Naive thymus-derived CD8-positive, alpha-beta T cell (primary cell): Measurements from ENCODE around the gene AMBRA1. TPM values are rescaled to one million over a fixed set of nuclear protein-coding genes. Genes with fewer than 3 reads are reported as not detected.

Source experiments
- ATAC-seq, 2 donors: fragments of 150-1000 bp; cut with Tn5 transposase in 1 of 2; sonication (Bioruptor Pico), chemical (Tn5 transposase) in 1 of 2; 1 replicate in 1 of 2; 2 replicates in 1 of 2; pipeline ENCODE4 v1.10.0; 2021; ENCODE audit warnings: mild to moderate bottlenecking in 2 of 2, moderate library complexity in 2 of 2
- POLR2A ChIA-PET: fragments of 350-600 bp; sonication (Branson Sonifier 250); formaldehyde crosslinking; loops from one replicate; lab custom pipeline; 2021; ENCODE audit warnings: antibody characterized with exemption; lab: Charles Lee
- DNase-seq, 10 donors: peaks; one replicate each; pipeline versions ENCODE4 v3.0.0 to v3.0.0-alpha.2; 2020 to 2022
- H3K27ac Mint-ChIP-seq, 10 donors: one replicate each; pipeline ENCODE4 v1.8.0; 2020 to 2022; ENCODE audit warnings: mild to moderate bottlenecking in 10 of 10, mixed read lengths in 10 of 10, moderate library complexity in 4 of 10, inconsistent platforms in 1 of 10
- H3K27me3 Mint-ChIP-seq, 5 donors: one replicate each; pipeline ENCODE4 v1.8.0; 2021 to 2022; ENCODE audit warnings: mixed read lengths in 5 of 5
- H3K36me3 Mint-ChIP-seq, 3 donors: one replicate each; pipeline ENCODE4 v1.8.0; 2020 to 2022; ENCODE audit warnings: mixed read lengths in 3 of 3, mild to moderate bottlenecking in 2 of 3, inconsistent platforms in 1 of 3
- H3K4me1 Mint-ChIP-seq, 4 donors: one replicate each; pipeline ENCODE4 v1.8.0; 2021 to 2022; ENCODE audit warnings: mixed read lengths in 4 of 4
- H3K4me3 Mint-ChIP-seq, 10 donors: one replicate each; pipeline ENCODE4 v1.8.0; 2020 to 2022; ENCODE audit warnings: mild to moderate bottlenecking in 10 of 10, mixed read lengths in 10 of 10, moderate library complexity in 6 of 10, inconsistent platforms in 1 of 10
- H3K9me3 Mint-ChIP-seq, 9 donors: one replicate each; pipeline ENCODE4 v1.8.0; 2020 to 2022; ENCODE audit warnings: mixed read lengths in 9 of 9, mild to moderate bottlenecking in 3 of 9, inconsistent platforms in 1 of 9, moderate library complexity in 1 of 9
- polyA plus RNA-seq, 3 donors: library from polyadenylated mRNA; unstranded; fragments of 300-500 nt; fragmentation: Illumina TruSeq; gene quantifications; one replicate each; pipeline ENCODE4 v1.2.3, GENCODE V29; 2021
- total RNA-seq, 8 experiments: library from RNA in 2 of 8; stranded (reverse) in 2 of 8; gene quantifications; one replicate each; pipeline ENCODE4 v1.2.3 and lab custom pipeline; 2021 to 2026

Gene AMBRA1
- total and polyA plus RNA-seq, 5 experiments from 2014 or later = 6.1 to 38.8 (median 16.3) TPM

- no peak for ATAC-seq
- no peak overlapping the region for H3K4me3 Mint-ChIP-seq
- no peaks in the 10 kb centered on the region for H3K9me3 Mint-ChIP-seq
- H3K4me1 Mint-ChIP-seq = peaks cover 0 to 10% (median 2%) of the 10 kb centered on the region in 4 donors
- H3K27me3 Mint-ChIP-seq = no peaks in the 10 kb centered on the region
- peak overlapping the region in 1 of 10 donors; percentile 33 for H3K27ac Mint-ChIP-seq
- DNase-seq = no peak
- POLR2A ChIA-PET = interaction anchor here (0.7 kb wide), 1 partner anchor 667 kb away, joined by 3 read pairs; no protein-coding TSS in a partner anchor
- peaks cover 0 to 60% (median 25%) of the 10 kb centered on the region in 3 donors for H3K36me3 Mint-ChIP-seq
Measured at GRCh38 chr11:46408407-46408986, 185.3 kb downstream of the AMBRA1 start.

GRCh38 chr11:46407635-46408034 is 186.2 kb downstream of the AMBRA1 start:
- no peak for ATAC-seq
- H3K4me3 Mint-ChIP-seq = peak overlapping the region in 1 of 10 donors; percentile 41
- H3K4me1 Mint-ChIP-seq = peaks cover 0 to 2% (median 0%) of the 10 kb centered on the region in 4 donors
- peaks cover 0 to 68% (median 29%) of the 10 kb centered on the region in 3 donors for H3K36me3 Mint-ChIP-seq
- POLR2A ChIA-PET = no interaction called here
- peak overlapping the region in 2 of 10 donors; percentile 49 to 51 for H3K27ac Mint-ChIP-seq
- no peaks in the 10 kb centered on the region for H3K27me3 Mint-ChIP-seq
- no peak for DNase-seq
- H3K9me3 Mint-ChIP-seq = no peaks in the 10 kb centered on the region

- Mint-ChIP-seq H3K27me3 (no peaks in the 10 kb centered on the region), H3K4me1 (no peaks in the 10 kb centered on the region), H3K27ac (peak overlapping the region in 2 of 10 donors; percentile 19 to 73), H3K36me3 (peaks cover 0 to 74% (median 26%) of the 10 kb centered on the region in 3 donors), H3K4me3 (peak overlapping the region in 1 of 10 donors; percentile 4), H3K9me3 (no peaks in the 10 kb centered on the region)
- DNase-seq = no peak
- POLR2A ChIA-PET = no interaction called here
- no peak for ATAC-seq
Measured at GRCh38 chr11:46404476-46405017, 189.3 kb downstream of the AMBRA1 start.

- H3K27ac Mint-ChIP-seq = peak overlapping the region in 1 of 10 donors; percentile 52
- POLR2A ChIA-PET = no interaction called here
- no peaks in the 10 kb centered on the region for H3K4me1 Mint-ChIP-seq
- H3K4me3 Mint-ChIP-seq = no peak overlapping the region
- H3K9me3 Mint-ChIP-seq = no peaks in the 10 kb centered on the region
- H3K27me3 Mint-ChIP-seq = no peaks in the 10 kb centered on the region
- peaks cover 0 to 70% (median 27%) of the 10 kb centered on the region in 3 donors for H3K36me3 Mint-ChIP-seq
- no peak for ATAC-seq
- DNase-seq = no peak
Measured at GRCh38 chr11:46402957-46403902, 190.6 kb downstream of the AMBRA1 start.

DNA sequence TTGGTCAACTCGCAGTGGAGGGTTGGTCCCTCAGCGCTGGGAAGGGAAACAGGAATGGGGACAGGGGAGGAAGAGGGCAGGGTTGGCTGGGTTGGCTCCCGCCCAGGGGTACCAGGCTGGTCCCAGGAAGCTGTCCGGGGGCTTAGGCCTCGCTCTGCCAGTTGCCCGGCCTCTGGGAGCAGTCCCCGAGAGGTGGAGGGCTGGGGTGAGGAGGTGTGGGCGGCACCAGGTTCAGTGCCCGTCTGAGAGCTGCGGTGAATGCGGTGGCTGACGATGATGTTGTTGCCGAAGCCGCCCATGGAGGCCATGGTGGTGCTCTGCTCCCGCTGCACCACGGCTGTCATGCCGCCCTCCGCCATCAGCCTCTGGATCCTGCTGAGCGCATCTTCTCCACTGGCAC is 196.3 kb downstream of the AMBRA1 start:
- Mint-ChIP-seq H3K27ac (no peak overlapping the region), H3K36me3 (peaks cover 0 to 46% (median 21%) of the 10 kb centered on the region in 3 donors), H3K4me1 (peaks cover 5 to 8% (median 7%) of the 10 kb centered on the region in 4 donors), H3K27me3 (peaks cover 5 to 9% (median 7%) of the 10 kb centered on the region in 5 donors), H3K9me3 (peaks cover 0 to 2% (median 0%) of the 10 kb centered on the region in 9 donors), H3K4me3 (no peak overlapping the region)
- ATAC-seq (no peak), DNase-seq (no peak)
- POLR2A ChIA-PET = no interaction called here

DNA sequence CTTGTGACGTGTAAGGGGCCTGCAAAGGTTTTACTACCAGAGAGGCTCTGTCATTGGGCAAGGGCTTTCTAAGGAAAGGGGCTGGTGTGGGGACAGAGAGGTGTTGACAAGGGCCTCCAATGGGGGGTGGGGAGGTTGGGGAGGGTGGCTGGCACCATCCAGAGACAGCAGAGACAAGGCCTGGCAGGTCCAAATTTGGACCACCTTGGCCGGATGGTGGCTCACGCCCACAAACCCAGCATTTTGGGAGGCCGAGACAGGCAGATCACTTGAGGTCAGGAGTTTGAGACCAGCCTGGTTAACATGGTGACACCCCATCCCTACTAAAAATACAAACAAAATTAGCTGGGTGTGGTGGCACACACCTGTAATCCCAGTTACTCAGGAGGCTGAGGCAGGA is 200.1 kb downstream of the AMBRA1 start:
- Mint-ChIP-seq H3K27me3 (peaks cover 8 to 28% (median 15%) of the 10 kb centered on the region in 5 donors), H3K9me3 (peaks cover 0 to 2% (median 0%) of the 10 kb centered on the region in 9 donors), H3K4me1 (peaks cover 7 to 22% (median 20%) of the 10 kb centered on the region in 4 donors), H3K27ac (no peak overlapping the region), H3K36me3 (peaks cover 0 to 26% (median 15%) of the 10 kb centered on the region in 3 donors), H3K4me3 (peak overlapping the region in 2 of 10 donors; percentile 64 to 76)
- POLR2A ChIA-PET = no interaction called here
- ATAC-seq = no peak
- DNase-seq = no peak

- DNase-seq (no peak), ATAC-seq (no peak)
- H3K27ac Mint-ChIP-seq = peak overlapping the region in 1 of 10 donors; percentile 92
- H3K4me1 Mint-ChIP-seq = peaks cover 7 to 24% (median 22%) of the 10 kb centered on the region in 4 donors
- H3K9me3 Mint-ChIP-seq = peaks cover 0 to 2% (median 0%) of the 10 kb centered on the region in 9 donors
- peak overlapping the region; percentile 63 to 87 (median 74) for H3K4me3 Mint-ChIP-seq
- peaks cover 0 to 21% (median 12%) of the 10 kb centered on the region in 3 donors for H3K36me3 Mint-ChIP-seq
- POLR2A ChIA-PET = interaction anchor here (0.8 to 1.4 kb wide), 2 partner anchors 20 to 60 kb away, joined by 4 read pairs; no protein-coding TSS in a partner anchor
- peaks cover 12 to 33% (median 20%) of the 10 kb centered on the region in 5 donors for H3K27me3 Mint-ChIP-seq
Measured at GRCh38 chr11:46393231-46393616, 200.6 kb downstream of the AMBRA1 start.

- Mint-ChIP-seq H3K4me3 (peak overlapping the region; percentile 63 to 87 (median 74)), H3K27ac (peak overlapping the region in 3 of 10 donors; percentile 24 to 92 (median 77)), H3K9me3 (peaks cover 0 to 2% (median 0%) of the 10 kb centered on the region in 9 donors)
Measured at GRCh38 chr11:46392421-46393230, 201.2 kb downstream of the AMBRA1 start.

GRCh38 chr11:46391578-46392420 is 202.0 kb downstream of the AMBRA1 start, which contains the start of gene CHRM4:
Gene CHRM4, minus strand, starts transcription at chr11:46391776. Its CDS starts 5,219 bp downstream, at chr11:46386557.
- Mint-ChIP-seq H3K4me1 (peaks cover 11 to 34% (median 29%) of the 10 kb centered on the region in 4 donors), H3K9me3 (peaks cover 0 to 2% (median 0%) of the 10 kb centered on the region in 9 donors), H3K4me3 (peak within 1 kb of the TSS; percentile 63 to 87 (median 74)), H3K27me3 (peaks cover 19 to 44% (median 30%) of the 10 kb centered on the region in 5 donors), H3K27ac (peak within 1 kb of the TSS in 1 of 10 donors; percentile 92), H3K36me3 (peaks cover 0 to 10% (median 3%) of the 10 kb centered on the region in 3 donors)
- DNase-seq = no peak
- no peak for ATAC-seq
- POLR2A ChIA-PET = interaction anchor here (0.8 to 1.6 kb wide), 3 partner anchors 22 to 59 kb away, joined by 4 read pairs; no protein-coding TSS in a partner anchor

More at GRCh38 chr11:46392421-46393230, 201.2 kb downstream of the AMBRA1 start:
- H3K36me3 Mint-ChIP-seq = peaks cover 0 to 17% (median 8%) of the 10 kb centered on the region in 3 donors
- peaks cover 11 to 29% (median 27%) of the 10 kb centered on the region in 4 donors for H3K4me1 Mint-ChIP-seq
- POLR2A ChIA-PET = interaction anchor here (0.8 to 1.6 kb wide), 3 partner anchors 21 to 60 kb away, joined by 4 read pairs; no protein-coding TSS in a partner anchor
- DNase-seq (peak; percentile 56 to 84 (median 78)), ATAC-seq (peak; percentile 82 to 92)
- H3K27me3 Mint-ChIP-seq = peaks cover 16 to 37% (median 24%) of the 10 kb centered on the region in 5 donors

GRCh38 chr11:46391186-46391577 is 202.6 kb downstream of the AMBRA1 start:
- H3K9me3 Mint-ChIP-seq = peaks cover 0 to 2% (median 0%) of the 10 kb centered on the region in 9 donors
- peaks cover 0 to 9% (median 0%) of the 10 kb centered on the region in 3 donors for H3K36me3 Mint-ChIP-seq
- H3K4me1 Mint-ChIP-seq = peaks cover 14 to 34% (median 29%) of the 10 kb centered on the region in 4 donors
- DNase-seq = no peak
- peaks cover 25 to 51% (median 36%) of the 10 kb centered on the region in 5 donors for H3K27me3 Mint-ChIP-seq
- H3K4me3 Mint-ChIP-seq = peak overlapping the region in 2 of 10 donors; percentile 35 to 52
- POLR2A ChIA-PET = interaction anchor here (1.6 kb wide), 1 partner anchor 42 kb away, joined by 4 read pairs; no protein-coding TSS in a partner anchor
- no peak for ATAC-seq
- no peak overlapping the region for H3K27ac Mint-ChIP-seq
